Thyroid gland (tissue), 4 donors: ENCODE data around the gene LRRC39. TPM values are rescaled to one million over a fixed set of nuclear protein-coding genes. Genes with fewer than 3 reads are reported as not detected.

Experiments used
- DNase-seq, 2 donors: peaks; one replicate each; pipeline ENCODE4 v3.0.0-alpha.2; 2019
- H3K27ac ChIP-seq, 3 donors: fragments of 200-600 bp; sonication (generic); 1 replicate in 2 of 3; 2 replicates in 1 of 3; pipeline ENCODE4 v1.5.1; 2016 to 2019; ENCODE audit warnings: mild to moderate bottlenecking in 1 of 3, moderate library complexity in 1 of 3
- H3K27me3 ChIP-seq: fragments of 200-600 bp; sonication (generic); one replicate; pipeline ENCODE4 v1.5.1; 2019
- H3K36me3 ChIP-seq, 2 donors: fragments of 200-600 bp; sonication (generic); one replicate each; pipeline ENCODE4 v1.5.1; 2016 to 2019
- H3K4me1 ChIP-seq, 2 donors: fragments of 200-600 bp; sonication (generic); one replicate each; pipeline ENCODE4 v1.5.1; 2017 to 2019
- H3K4me3 ChIP-seq, 3 donors: fragments of 200-600 bp; sonication (generic); replicated peaks in 1 of 3; 1 replicate in 2 of 3; 2 replicates in 1 of 3; pipeline ENCODE4 v1.5.1; 2016; ENCODE audit warnings: mild to moderate bottlenecking in 1 of 3
- H3K9me3 ChIP-seq: fragments of 200-600 bp; sonication (generic); one replicate; pipeline ENCODE4 v1.5.1; 2017
- POLR2A ChIP-seq, 2 donors: fragments of 450-650 bp; IDR thresholded peaks; one replicate each; pipeline ENCODE4 v1.6.1; 2017; ENCODE audit warnings: antibody characterized with exemption in 2 of 2, mild to moderate bottlenecking in 2 of 2, moderate library complexity in 1 of 2
- WGBS, 2 donors: methylation state at CpG; one replicate each; pipeline ENCODE4 v1.1.5; 2017; 5-methylcytosine and 5-hydroxymethylcytosine counted together
- intact Hi-C: fragments of 100-400 bp; cut with DNase I; formaldehyde crosslinking; loops from one replicate; pipeline ENCODE4 v1.15.1; 2023
- total RNA-seq, 4 donors: library from RNA; depleted of rRNA; stranded (reverse); fragments of >200 nt; gene quantifications; one replicate each; pipeline ENCODE4 v1.2.3, GENCODE V29; 2016
- TF ChIP-seq, protein P1 (sequence below), 6 experiments: fragments of 200-600 bp in 3 of 6; fragments of 450-650 bp in 3 of 6; sonication (generic) in 3 of 6; IDR thresholded peaks; one replicate each; pipeline ENCODE4 v1.5.1; 2016 to 2019; ENCODE audit warnings: antibody characterized with exemption in 6 of 6, mild to moderate bottlenecking in 2 of 6, inconsistent platforms in 1 of 6, moderate library complexity in 1 of 6

The LRRC39 gene
- total RNA-seq, 4 donors from 2014 or later, result 0.39 to 3.6 (median 2.3) TPM

DNA sequence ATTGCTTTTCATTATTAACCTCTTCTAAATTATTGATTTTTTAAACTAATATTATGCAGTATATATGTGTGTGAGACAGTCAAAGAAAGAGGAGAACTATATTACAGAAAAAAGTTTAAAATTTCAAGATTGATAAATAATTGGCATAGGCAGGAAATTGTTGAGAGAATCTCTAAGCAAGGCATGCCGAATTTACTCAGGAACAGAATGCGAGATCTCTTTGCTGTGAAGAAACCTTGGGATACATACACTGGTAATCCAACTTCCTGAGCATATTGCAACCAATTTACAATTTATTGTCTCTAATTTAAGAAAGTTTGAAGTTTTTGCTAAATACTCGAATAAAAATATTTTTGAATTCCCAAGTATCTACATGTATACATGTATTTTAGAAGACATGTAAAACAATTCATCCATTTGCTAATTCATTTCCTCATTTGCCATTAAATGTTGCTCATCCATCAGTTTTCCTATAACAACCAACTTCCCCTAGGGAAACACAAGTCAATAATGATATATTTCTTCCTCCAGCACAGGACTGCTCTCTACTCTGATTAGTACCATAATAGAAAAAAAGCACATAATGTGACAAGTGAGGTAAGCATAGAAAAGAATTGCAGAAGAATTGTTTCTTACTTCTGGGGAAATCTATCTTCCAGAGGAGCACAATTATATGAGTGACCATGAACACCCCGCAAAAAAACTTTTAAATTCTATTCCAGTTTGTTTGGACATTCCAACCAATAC is 588 bp downstream of the LRRC39 start:
- H3K27me3 ChIP-seq, result no peaks in the 10 kb centered on the region
- DNase-seq, result no peak
- intact Hi-C loops, result no loop called here
- no peaks in the 10 kb centered on the region for H3K4me1 ChIP-seq
- H3K27ac ChIP-seq, result peak overlapping the region in 1 of 3 donors; percentile 13
- no peak for TF ChIP-seq POLR2A (IDR thresholded peaks at IDR 0.05)
- TF ChIP-seq, protein P1, sequence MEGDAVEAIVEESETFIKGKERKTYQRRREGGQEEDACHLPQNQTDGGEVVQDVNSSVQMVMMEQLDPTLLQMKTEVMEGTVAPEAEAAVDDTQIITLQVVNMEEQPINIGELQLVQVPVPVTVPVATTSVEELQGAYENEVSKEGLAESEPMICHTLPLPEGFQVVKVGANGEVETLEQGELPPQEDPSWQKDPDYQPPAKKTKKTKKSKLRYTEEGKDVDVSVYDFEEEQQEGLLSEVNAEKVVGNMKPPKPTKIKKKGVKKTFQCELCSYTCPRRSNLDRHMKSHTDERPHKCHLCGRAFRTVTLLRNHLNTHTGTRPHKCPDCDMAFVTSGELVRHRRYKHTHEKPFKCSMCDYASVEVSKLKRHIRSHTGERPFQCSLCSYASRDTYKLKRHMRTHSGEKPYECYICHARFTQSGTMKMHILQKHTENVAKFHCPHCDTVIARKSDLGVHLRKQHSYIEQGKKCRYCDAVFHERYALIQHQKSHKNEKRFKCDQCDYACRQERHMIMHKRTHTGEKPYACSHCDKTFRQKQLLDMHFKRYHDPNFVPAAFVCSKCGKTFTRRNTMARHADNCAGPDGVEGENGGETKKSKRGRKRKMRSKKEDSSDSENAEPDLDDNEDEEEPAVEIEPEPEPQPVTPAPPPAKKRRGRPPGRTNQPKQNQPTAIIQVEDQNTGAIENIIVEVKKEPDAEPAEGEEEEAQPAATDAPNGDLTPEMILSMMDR (IDR thresholded peaks at IDR 0.05), result no peak
- 91 to 92% methylated on average over 4 of the region's 4 CpGs for WGBS, 2 donors
- no peak overlapping the region for H3K4me3 ChIP-seq
- no peaks in the 10 kb centered on the region for H3K9me3 ChIP-seq
- no peaks in the 10 kb centered on the region for H3K36me3 ChIP-seq

DNA sequence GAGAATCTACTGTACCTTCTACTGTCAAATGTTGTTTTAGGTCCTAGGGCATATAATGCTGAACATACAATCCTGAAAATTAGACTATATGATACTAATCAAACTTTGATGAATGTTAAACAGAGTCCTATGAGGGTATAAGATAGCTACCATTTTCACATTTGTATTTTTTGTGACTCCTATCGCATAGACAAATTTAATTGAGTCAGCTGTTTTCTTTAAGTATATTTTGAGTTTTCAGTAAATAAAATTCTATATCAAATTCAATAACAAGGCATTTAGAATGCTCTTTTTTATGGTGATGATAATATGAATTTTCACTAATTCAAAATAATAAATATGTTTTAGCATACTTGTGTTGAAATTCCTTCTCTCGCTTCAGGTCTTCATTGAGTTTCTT is 10.0 kb downstream of the LRRC39 start:
- DNase-seq, result no peak
- Histone ChIP-seq H3K36me3 (no peaks in the 10 kb centered on the region), H3K9me3 (no peaks in the 10 kb centered on the region), H3K27me3 (no peaks in the 10 kb centered on the region), H3K27ac (no peak overlapping the region), H3K4me1 (peaks cover 0 to 5% of the 10 kb centered on the region in 2 donors), H3K4me3 (no peak overlapping the region)
- TF ChIP-seq, protein P1 (IDR thresholded peaks at IDR 0.05), result no peak
- TF ChIP-seq POLR2A (IDR thresholded peaks at IDR 0.05), result no peak
- intact Hi-C loops, result no loop called here
- 97 to 98% methylated on average over 2 of the region's 2 CpGs for WGBS, 2 donors

DNA sequence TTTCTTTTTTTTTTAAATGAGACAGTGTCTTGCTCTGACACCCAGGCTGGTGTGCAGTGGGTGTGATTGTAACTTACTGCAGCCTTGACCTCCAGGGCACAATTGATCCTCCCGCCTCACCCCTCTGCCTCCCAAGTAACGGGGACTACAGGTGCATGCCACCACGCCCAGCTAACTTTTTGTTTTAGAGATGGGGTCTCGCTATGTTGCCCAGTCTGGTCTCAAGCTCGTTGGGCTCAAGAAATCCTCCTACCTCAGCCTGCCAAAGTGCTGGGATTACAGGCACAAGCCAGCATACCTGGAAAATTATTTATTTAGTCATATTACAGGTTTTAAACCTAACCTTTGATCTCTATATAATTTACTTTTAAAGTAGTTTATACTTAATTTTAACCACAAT is 13.4 kb downstream of the LRRC39 start:
- peaks cover 0 to 5% of the 10 kb centered on the region in 2 donors for H3K4me1 ChIP-seq
- H3K27ac ChIP-seq, result no peak overlapping the region
- no peaks in the 10 kb centered on the region for H3K27me3 ChIP-seq
- H3K4me3 ChIP-seq, result no peak overlapping the region
- intact Hi-C loops, result no loop called here
- 95% methylated on average over 5 of the region's 5 CpGs for WGBS, 2 donors
- no peaks in the 10 kb centered on the region for H3K9me3 ChIP-seq
- no peaks in the 10 kb centered on the region for H3K36me3 ChIP-seq
- no peak for DNase-seq
- TF ChIP-seq, protein P1 (IDR thresholded peaks at IDR 0.05), result no peak
- TF ChIP-seq POLR2A (IDR thresholded peaks at IDR 0.05), result no peak

DNA sequence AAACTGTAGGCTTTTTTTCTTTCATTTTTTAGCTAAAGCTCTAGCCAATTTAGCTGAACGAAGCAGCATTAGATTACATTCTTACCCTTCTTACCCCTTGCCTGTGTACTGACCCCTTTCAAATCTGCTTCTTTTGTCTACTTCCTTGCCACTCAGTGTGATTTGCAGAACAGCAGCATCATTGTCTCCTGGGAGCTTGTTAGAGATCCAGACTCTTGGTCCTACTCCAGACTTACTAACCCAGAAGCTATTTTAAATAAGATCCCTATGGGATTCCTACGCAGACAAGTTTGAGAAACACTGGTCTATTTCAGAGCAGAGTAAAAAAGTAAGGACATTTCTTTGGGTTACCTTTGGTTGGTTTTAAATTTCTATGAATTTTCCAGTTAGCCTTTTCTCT is 13.8 kb downstream of the LRRC39 start:
- intact Hi-C loops, result no loop called here
- 35 to 41% methylated on average over 2 of the region's 2 CpGs for WGBS, 2 donors
- Histone ChIP-seq H3K27me3 (no peaks in the 10 kb centered on the region), H3K4me3 (no peak overlapping the region), H3K27ac (no peak overlapping the region), H3K4me1 (peaks cover 0 to 5% of the 10 kb centered on the region in 2 donors), H3K9me3 (no peaks in the 10 kb centered on the region), H3K36me3 (no peaks in the 10 kb centered on the region)
- no peak for DNase-seq
- TF ChIP-seq POLR2A (IDR thresholded peaks at IDR 0.05), result no peak
- TF ChIP-seq, protein P1 (IDR thresholded peaks at IDR 0.05), result no peak

DNA sequence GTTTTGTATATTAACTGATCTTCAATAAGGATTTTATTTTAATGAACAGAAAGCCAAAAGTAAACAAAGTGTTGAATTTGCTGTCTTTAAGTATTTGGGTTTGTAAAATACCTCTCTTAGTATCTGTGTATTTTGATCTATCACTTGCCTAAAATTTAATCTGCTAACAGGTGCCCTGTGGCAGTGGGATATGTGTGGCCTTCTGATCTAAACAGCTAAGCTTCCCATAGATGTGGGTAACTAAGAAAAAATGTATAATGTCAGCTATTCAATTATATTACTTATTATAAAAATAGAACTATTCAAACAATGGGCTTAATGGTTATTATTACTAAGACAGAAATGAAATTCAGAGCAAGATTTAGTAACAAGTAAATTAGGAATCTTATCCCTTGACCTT is 15.2 kb downstream of the LRRC39 start:
- DNase-seq, result no peak
- intact Hi-C loops, result no loop called here

More for the DNA sequence above, 15.2 kb downstream of the LRRC39 start:
- TF ChIP-seq, protein P1 (IDR thresholded peaks at IDR 0.05), result no peak
- TF ChIP-seq POLR2A (IDR thresholded peaks at IDR 0.05), result no peak
- Histone ChIP-seq H3K4me1 (peaks cover 0 to 5% of the 10 kb centered on the region in 2 donors), H3K9me3 (no peaks in the 10 kb centered on the region), H3K4me3 (no peak overlapping the region), H3K27me3 (no peaks in the 10 kb centered on the region), H3K36me3 (no peaks in the 10 kb centered on the region), H3K27ac (no peak overlapping the region)
